Colonic mucosa (tissue), 4 donors: ENCODE results near the gene FBXL14. TPM values are rescaled to one million over a fixed set of nuclear protein-coding genes. Genes with fewer than 3 reads are reported as not detected.

Experiments used
- DNase-seq: peaks from one replicate; pipeline ENCODE4 v3.0.0-alpha.2; 2020
- H3K27ac ChIP-seq: fragments of 200-600 bp; one replicate; pipeline ENCODE4 v1.8.0; 2021
- H3K27me3 ChIP-seq: fragments of 200-600 bp; one replicate; pipeline ENCODE4 v1.8.0; 2021
- H3K36me3 ChIP-seq: fragments of 200-600 bp; one replicate; pipeline ENCODE4 v1.8.0; 2021
- H3K4me1 ChIP-seq: fragments of 200-600 bp; one replicate; pipeline ENCODE4 v1.8.0; 2021; ENCODE audit warnings: mild to moderate bottlenecking
- H3K4me3 ChIP-seq: fragments of 200-600 bp; one replicate; pipeline ENCODE4 v1.8.0; 2021
- H3K9ac ChIP-seq, 2 donors: one replicate each; pipeline ENCODE4 v1.7.0; 2013; ENCODE audit warnings: control low read depth in 2 of 2, low read depth in 2 of 2, low read length in 2 of 2
- H3K9me3 ChIP-seq: fragments of 200-600 bp; one replicate; pipeline ENCODE4 v1.8.0; 2021
- intact Hi-C: fragments of 100-400 bp; cut with DNase I; formaldehyde crosslinking; loops from one replicate; pipeline ENCODE4 v1.14.1; 2022
- total RNA-seq, 2 donors: library from RNA; stranded (reverse); fragmentation: NEBNext Ultra II Directional in 1 of 2; extraction: Animal tissue kit (Norgen Biotek cat#: 25700) in 1 of 2; gene quantifications; one replicate each; pipeline ENCODE4 v1.2.1, GENCODE V29; 2021
- TF ChIP-seq, protein P1 (sequence below): fragments of 200-600 bp; IDR thresholded peaks from one replicate; pipeline ENCODE4 v1.8.0; 2022; ENCODE audit warnings: antibody characterized with exemption, mild to moderate bottlenecking
- donor health status: healthy.
- donor health status: DM: no; HTN: no; CAD: no.
- donor health status: DM: no; HTN: no; CAD: no.

Gene FBXL14, protein sequence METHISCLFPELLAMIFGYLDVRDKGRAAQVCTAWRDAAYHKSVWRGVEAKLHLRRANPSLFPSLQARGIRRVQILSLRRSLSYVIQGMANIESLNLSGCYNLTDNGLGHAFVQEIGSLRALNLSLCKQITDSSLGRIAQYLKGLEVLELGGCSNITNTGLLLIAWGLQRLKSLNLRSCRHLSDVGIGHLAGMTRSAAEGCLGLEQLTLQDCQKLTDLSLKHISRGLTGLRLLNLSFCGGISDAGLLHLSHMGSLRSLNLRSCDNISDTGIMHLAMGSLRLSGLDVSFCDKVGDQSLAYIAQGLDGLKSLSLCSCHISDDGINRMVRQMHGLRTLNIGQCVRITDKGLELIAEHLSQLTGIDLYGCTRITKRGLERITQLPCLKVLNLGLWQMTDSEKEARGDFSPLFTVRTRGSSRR
- 10 to 100 TPM; 32.3 to 37.4 TPM for total RNA-seq

GRCh38 chr12:1594261-1595025 is at the start of gene FBXL14:
TSS of gene FBXL14 (minus strand) at chr12:1594581. CDS start at chr12:1594066, 515 bp downstream.
- no peaks in the 10 kb centered on the region for H3K27me3 ChIP-seq
- intact Hi-C loops: no loop called here
- TF ChIP-seq, protein P1, sequence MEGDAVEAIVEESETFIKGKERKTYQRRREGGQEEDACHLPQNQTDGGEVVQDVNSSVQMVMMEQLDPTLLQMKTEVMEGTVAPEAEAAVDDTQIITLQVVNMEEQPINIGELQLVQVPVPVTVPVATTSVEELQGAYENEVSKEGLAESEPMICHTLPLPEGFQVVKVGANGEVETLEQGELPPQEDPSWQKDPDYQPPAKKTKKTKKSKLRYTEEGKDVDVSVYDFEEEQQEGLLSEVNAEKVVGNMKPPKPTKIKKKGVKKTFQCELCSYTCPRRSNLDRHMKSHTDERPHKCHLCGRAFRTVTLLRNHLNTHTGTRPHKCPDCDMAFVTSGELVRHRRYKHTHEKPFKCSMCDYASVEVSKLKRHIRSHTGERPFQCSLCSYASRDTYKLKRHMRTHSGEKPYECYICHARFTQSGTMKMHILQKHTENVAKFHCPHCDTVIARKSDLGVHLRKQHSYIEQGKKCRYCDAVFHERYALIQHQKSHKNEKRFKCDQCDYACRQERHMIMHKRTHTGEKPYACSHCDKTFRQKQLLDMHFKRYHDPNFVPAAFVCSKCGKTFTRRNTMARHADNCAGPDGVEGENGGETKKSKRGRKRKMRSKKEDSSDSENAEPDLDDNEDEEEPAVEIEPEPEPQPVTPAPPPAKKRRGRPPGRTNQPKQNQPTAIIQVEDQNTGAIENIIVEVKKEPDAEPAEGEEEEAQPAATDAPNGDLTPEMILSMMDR: no peak
- H3K9me3 ChIP-seq: no peaks in the 10 kb centered on the region
- H3K4me3 ChIP-seq: peak within 1 kb of the TSS; percentile 57
- H3K4me1 ChIP-seq: peaks cover 3% of the 10 kb centered on the region
- peak; percentile 92 for DNase-seq
- peak within 1 kb of the TSS; percentile 94 for H3K27ac ChIP-seq
- no peaks in the 10 kb centered on the region for H3K36me3 ChIP-seq
- peak within 1 kb of the TSS; percentile 89 to 92 for H3K9ac ChIP-seq

DNA sequence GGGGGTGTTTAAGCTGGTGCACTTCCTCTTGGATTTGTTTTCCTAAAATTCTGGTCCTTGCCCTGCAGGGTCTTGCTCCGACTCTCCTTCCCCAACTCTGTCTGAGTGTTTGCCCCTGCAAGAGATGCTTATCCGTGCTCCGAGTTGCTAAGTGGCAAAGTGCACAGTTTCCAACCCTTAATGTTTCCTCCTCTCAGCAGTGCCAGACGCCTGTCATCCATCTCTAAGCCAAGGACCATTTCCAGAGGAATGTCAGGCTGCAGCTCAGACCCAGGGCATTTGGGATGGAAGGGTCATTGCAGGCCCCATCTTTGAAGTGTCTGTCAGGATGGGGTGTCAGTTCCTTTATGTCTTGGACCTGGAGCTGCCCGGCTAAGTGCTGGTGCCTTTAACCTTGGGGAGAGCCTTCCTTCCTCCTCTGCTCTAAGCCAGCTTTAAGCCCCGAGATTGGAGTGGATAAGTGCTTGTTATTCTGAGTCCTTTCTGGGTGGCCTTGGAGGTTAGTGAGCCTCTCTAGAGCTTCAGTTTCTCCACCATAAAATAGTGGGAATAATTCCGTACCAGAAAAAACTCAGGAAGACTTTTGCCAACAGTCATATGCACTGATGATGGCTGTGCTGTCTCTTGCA is 49.6 kb upstream of the FBXL14 start:
- H3K27me3 ChIP-seq: no peaks in the 10 kb centered on the region
- no peaks in the 10 kb centered on the region for H3K4me1 ChIP-seq
- H3K9ac ChIP-seq: no peak overlapping the region
- H3K4me3 ChIP-seq: no peak overlapping the region
- H3K36me3 ChIP-seq: no peaks in the 10 kb centered on the region
- H3K9me3 ChIP-seq: no peaks in the 10 kb centered on the region
- DNase-seq: no peak
- no peak overlapping the region for H3K27ac ChIP-seq
- intact Hi-C loops: loop anchor here (10.0 kb wide), 1 partner anchor 391 kb away; no protein-coding TSS in a partner anchor
- TF ChIP-seq, protein P1: no peak

DNA sequence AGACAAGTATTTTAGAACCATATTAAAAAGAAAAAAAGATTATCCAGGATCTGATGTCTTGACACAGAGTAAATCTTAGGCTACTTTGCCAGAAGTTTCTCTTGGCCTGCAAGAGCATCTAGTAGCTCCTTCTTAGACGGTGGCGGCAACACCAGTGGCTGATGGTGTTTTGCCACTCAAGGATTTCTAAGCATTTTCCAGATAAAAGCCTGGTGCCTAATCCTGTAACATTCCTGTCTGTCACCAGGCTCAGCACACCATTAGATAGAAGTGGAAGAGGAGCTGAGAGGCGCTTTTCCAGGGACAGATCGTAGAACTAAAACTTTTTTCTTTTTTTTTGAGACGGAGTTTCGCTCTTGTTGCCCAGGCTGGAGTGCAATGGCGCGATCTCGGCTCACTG is 48.7 kb upstream of the FBXL14 start:
- Histone ChIP-seq H3K27me3 (no peaks in the 10 kb centered on the region), H3K9me3 (no peaks in the 10 kb centered on the region), H3K4me3 (no peak overlapping the region), H3K36me3 (no peaks in the 10 kb centered on the region), H3K27ac (no peak overlapping the region), H3K9ac (peak overlapping the region in 1 of 2 donors; percentile 14), H3K4me1 (no peaks in the 10 kb centered on the region)
- TF ChIP-seq, protein P1: no peak
- DNase-seq: no peak
- intact Hi-C loops: loop anchor here (10.0 kb wide), 1 partner anchor 392 kb away; no protein-coding TSS in a partner anchor

DNA sequence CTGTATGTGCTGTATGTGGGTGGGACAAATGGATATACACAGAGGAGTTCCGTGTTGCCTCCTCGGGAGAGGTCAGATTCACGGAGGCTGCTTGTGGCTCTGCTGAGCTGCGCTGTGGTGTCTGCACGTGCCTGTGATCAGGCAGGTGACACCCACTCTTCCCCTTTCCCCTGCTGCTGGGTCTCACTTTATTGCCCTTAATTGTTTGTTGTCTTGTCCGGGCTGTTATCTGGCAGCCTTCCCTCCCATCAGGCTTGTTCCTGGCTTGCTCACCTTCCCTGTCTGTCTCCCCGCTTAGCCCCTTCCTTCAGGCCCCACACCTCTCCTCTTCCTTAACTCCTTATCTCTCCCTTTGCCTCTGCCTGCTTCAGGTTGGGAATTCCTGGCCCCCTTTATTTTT is 48.1 kb upstream of the FBXL14 start:
- no peak overlapping the region for H3K27ac ChIP-seq
- no peaks in the 10 kb centered on the region for H3K4me1 ChIP-seq
- TF ChIP-seq, protein P1: no peak
- H3K9ac ChIP-seq: peak overlapping the region in 1 of 2 donors; percentile 14
- no peak overlapping the region for H3K4me3 ChIP-seq
- intact Hi-C loops: loop anchor here (10.0 kb wide), 1 partner anchor 392 kb away; no protein-coding TSS in a partner anchor
- no peaks in the 10 kb centered on the region for H3K9me3 ChIP-seq
- no peaks in the 10 kb centered on the region for H3K36me3 ChIP-seq
- no peak for DNase-seq
- H3K27me3 ChIP-seq: no peaks in the 10 kb centered on the region
